VCaP (cell line): Measurements from ENCODE around the gene MARF1.

ENCODE experiments used
- H3K27ac ChIP-seq: fragments of 450-650 bp; 2 replicates; pipeline ENCODE4 v1.5.1; 2017
- CTCF ChIP-seq: fragments of 450-650 bp; conservative IDR thresholded peaks from 2 replicates; pipeline ENCODE4 v1.5.1; 2017; ENCODE audit warnings: mild to moderate bottlenecking, moderate library complexity

MARF1 gene

GRCh38 chr16:15605839-15606517, 37.0 kb downstream of the MARF1 start:
- H3K27ac ChIP-seq, result no peak overlapping the region
- no peak for TF ChIP-seq CTCF

GRCh38 chr16:15604460-15605440, 38.2 kb downstream of the MARF1 start:
- TF ChIP-seq CTCF, result no peak
- H3K27ac ChIP-seq, result no peak overlapping the region

- no peak overlapping the region for H3K27ac ChIP-seq
- TF ChIP-seq CTCF, result no peak
Measured at GRCh38 chr16:15602285-15603044, 40.5 kb downstream of the MARF1 start.

- no peak for TF ChIP-seq CTCF
- H3K27ac ChIP-seq, result no peak overlapping the region
Measured at GRCh38 chr16:15601212-15601879, 41.6 kb downstream of the MARF1 start.

GRCh38 chr16:15599303-15600070, 43.5 kb downstream of the MARF1 start:
- no peak overlapping the region for H3K27ac ChIP-seq
- TF ChIP-seq CTCF, result no peak

- no peak overlapping the region for H3K27ac ChIP-seq
- TF ChIP-seq CTCF, result no peak
Measured at GRCh38 chr16:15598648-15599190, 44.2 kb downstream of the MARF1 start.
